Right lobe of liver (tissue), 6 donors: ENCODE data around the gene ZNF438. TPM values are rescaled to one million over a fixed set of nuclear protein-coding genes. Genes with fewer than 3 reads are reported as not detected.

Experiments
- ATAC-seq, 4 donors: fragments of 200-7000 bp; cut with Tn5 transposase; one replicate each; pipeline ENCODE4 v1.9.1; 2020; ENCODE audit warnings: mild to moderate bottlenecking in 4 of 4, moderate library complexity in 4 of 4
- DNase-seq, 3 donors: peaks; one replicate each; pipeline ENCODE4 v3.0.0-alpha.2; 2020
- H3K27ac ChIP-seq, 3 donors: fragments of 200-600 bp; one replicate each; pipeline ENCODE4 v1.8.0; 2022
- H3K27me3 ChIP-seq, 2 donors: fragments of 200-600 bp; one replicate each; pipeline ENCODE4 v1.8.0; 2022
- H3K36me3 ChIP-seq, 4 donors: fragments of 200-600 bp; sonication (generic) in 1 of 4; one replicate each; pipeline versions ENCODE4 v1.5.1 to v1.8.0; 2017 to 2022; ENCODE audit warnings: control low read depth in 1 of 4
- H3K4me1 ChIP-seq, 4 donors: fragments of 200-600 bp; sonication (generic) in 1 of 4; one replicate each; pipeline versions ENCODE4 v1.5.1 to v1.8.0; 2017 to 2022; ENCODE audit warnings: control low read depth in 1 of 4
- H3K4me3 ChIP-seq, 3 donors: fragments of 200-600 bp; one replicate each; pipeline ENCODE4 v1.8.0; 2022
- H3K9me3 ChIP-seq, 4 donors: fragments of 200-600 bp; sonication (generic) in 1 of 4; one replicate each; pipeline versions ENCODE4 v1.5.1 to v1.8.0; 2017 to 2022; ENCODE audit warnings: control low read depth in 1 of 4
- POLR2A ChIP-seq: fragments of 450-650 bp; IDR thresholded peaks from one replicate; pipeline ENCODE4 v1.6.1; 2017; ENCODE audit warnings: antibody characterized with exemption, mild to moderate bottlenecking
- WGBS: methylation state at CpG from one replicate; pipeline ENCODE4 v1.1.6; 2018; ENCODE audit warnings: low coverage, low lambda C conversion rate; ENCODE audit not compliant: insufficient coverage; ENCODE audit errors: missing lambda C conversion rate; 5-methylcytosine and 5-hydroxymethylcytosine counted together
- intact Hi-C, 2 donors: fragments of 100-400 bp; cut with DNase I; formaldehyde crosslinking; loops; one replicate each; pipeline versions ENCODE4 v1.11.2 to v1.14.1; 2022
- total RNA-seq, 6 experiments: library from RNA; depleted of rRNA in 2 of 6; stranded (reverse); fragments of >200 nt in 2 of 6; fragmentation: NEBNext Ultra II Directional in 3 of 6; extraction: Animal tissue kit (Norgen Biotek cat#: 25700) in 3 of 6; gene quantifications; one replicate each; pipeline versions ENCODE4 v1.1.0 to v1.2.4, GENCODE V29; 2016 to 2023
- TF ChIP-seq, protein P1 (sequence below), 4 donors: fragments of 200-600 bp in 3 of 4; fragments of 450-650 bp in 1 of 4; IDR thresholded peaks; one replicate each; pipeline versions ENCODE4 v1.5.1 to v1.8.0; 2016 to 2022; ENCODE audit warnings: antibody characterized with exemption in 4 of 4, mild to moderate bottlenecking in 2 of 4
- donor health status: DM: no; HTN: yes; CAD: no.
- donor health status: DM: no; HTN: no; CAD: no.
- donor health status: DM: no; HTN: no; CAD: no.
- donor health status: DM: no; HTN: yes; CAD: no.
- donor health status: DM: no; HTN: yes; CAD: no.

ZNF438 gene
- total RNA-seq, 6 experiments from 2014 or later, result 2.5 to 5.2 (median 3.3) TPM

DNA sequence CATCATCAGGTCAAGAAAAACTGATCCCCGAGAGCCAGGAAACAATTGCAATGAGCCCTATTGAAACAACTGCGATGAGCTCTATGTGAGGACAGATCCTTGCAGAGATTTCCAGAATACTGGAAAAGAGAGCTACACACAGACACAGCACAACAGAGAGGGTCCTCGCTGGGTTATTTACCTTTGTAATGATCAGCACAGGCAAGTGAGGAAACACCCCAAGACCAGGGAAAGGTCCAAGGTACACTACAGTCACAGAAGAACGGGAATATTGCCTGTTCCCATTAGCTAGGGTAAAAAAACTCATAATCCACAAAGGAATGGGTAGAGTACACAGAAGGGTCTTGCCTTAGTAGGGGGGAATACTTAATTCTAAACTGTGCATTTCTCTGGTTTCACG, 152.7 kb downstream of the ZNF438 start:
- no peak for ATAC-seq
- no peaks in the 10 kb centered on the region for H3K27me3 ChIP-seq
- no peaks in the 10 kb centered on the region for H3K4me1 ChIP-seq
- WGBS, result 86% methylated on average over 5 of the region's 5 CpGs
- no peak for TF ChIP-seq POLR2A
- TF ChIP-seq, protein P1, sequence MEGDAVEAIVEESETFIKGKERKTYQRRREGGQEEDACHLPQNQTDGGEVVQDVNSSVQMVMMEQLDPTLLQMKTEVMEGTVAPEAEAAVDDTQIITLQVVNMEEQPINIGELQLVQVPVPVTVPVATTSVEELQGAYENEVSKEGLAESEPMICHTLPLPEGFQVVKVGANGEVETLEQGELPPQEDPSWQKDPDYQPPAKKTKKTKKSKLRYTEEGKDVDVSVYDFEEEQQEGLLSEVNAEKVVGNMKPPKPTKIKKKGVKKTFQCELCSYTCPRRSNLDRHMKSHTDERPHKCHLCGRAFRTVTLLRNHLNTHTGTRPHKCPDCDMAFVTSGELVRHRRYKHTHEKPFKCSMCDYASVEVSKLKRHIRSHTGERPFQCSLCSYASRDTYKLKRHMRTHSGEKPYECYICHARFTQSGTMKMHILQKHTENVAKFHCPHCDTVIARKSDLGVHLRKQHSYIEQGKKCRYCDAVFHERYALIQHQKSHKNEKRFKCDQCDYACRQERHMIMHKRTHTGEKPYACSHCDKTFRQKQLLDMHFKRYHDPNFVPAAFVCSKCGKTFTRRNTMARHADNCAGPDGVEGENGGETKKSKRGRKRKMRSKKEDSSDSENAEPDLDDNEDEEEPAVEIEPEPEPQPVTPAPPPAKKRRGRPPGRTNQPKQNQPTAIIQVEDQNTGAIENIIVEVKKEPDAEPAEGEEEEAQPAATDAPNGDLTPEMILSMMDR (IDR thresholded peaks at IDR 0.05), result no peak
- H3K27ac ChIP-seq, result no peak overlapping the region
- no peaks in the 10 kb centered on the region for H3K36me3 ChIP-seq
- no peaks in the 10 kb centered on the region for H3K9me3 ChIP-seq
- intact Hi-C loops, result no loop called here
- DNase-seq, result no peak
- no peak overlapping the region for H3K4me3 ChIP-seq

DNA sequence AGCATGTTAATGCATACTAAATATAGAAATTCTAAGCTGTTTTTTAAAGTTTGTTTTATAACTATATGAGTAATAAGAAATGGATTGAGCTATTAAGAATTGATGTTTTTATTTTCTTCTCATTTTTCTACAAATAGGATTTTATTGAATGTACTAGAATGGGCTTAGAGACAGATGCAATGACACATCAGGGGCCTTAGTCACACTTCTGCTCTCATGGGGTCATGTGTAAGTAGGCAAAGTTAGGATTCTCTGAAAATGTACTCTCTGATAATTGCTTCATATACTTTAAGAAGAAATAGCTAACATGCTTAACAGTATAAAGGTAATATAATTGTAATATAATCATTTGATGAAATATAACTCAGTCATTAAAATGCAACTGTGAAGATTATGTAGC, 154.6 kb downstream of the ZNF438 start:
- TF ChIP-seq, protein P1 (IDR thresholded peaks at IDR 0.05), result no peak
- no peak for TF ChIP-seq POLR2A
- Histone ChIP-seq H3K27ac (no peak overlapping the region), H3K36me3 (no peaks in the 10 kb centered on the region), H3K27me3 (no peaks in the 10 kb centered on the region), H3K4me1 (no peaks in the 10 kb centered on the region), H3K4me3 (no peak overlapping the region), H3K9me3 (no peaks in the 10 kb centered on the region)
- DNase-seq (no peak), ATAC-seq (no peak)
- intact Hi-C loops, result no loop called here

DNA sequence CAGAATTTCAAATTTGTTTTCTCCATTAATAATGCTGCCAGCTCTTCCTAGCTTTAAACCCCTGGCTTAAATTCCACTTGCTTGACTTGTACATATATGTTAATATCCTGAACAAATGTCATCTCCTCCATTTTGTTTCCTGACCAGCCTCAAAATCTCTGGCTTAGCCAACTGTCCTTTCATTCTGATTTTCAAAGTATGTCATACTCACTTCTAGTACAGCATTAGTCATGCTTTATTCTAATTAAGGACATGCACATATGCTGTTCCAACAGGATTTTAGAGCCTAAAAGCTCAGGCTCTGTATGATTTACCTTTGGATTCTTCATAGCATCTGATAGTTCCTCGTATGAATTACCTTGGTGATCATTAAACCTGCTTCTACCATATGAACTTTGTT, 158.3 kb downstream of the ZNF438 start:
- no peak overlapping the region for H3K4me3 ChIP-seq
- DNase-seq, result no peak
- H3K36me3 ChIP-seq, result no peaks in the 10 kb centered on the region
- H3K9me3 ChIP-seq, result no peaks in the 10 kb centered on the region
- no peaks in the 10 kb centered on the region for H3K4me1 ChIP-seq
- intact Hi-C loops, result no loop called here
- no peak for ATAC-seq
- no peaks in the 10 kb centered on the region for H3K27me3 ChIP-seq
- 100% methylated on average over 1 of the region's 1 CpG for WGBS
- no peak overlapping the region for H3K27ac ChIP-seq
- TF ChIP-seq, protein P1 (IDR thresholded peaks at IDR 0.05), result no peak
- TF ChIP-seq POLR2A, result no peak

DNA sequence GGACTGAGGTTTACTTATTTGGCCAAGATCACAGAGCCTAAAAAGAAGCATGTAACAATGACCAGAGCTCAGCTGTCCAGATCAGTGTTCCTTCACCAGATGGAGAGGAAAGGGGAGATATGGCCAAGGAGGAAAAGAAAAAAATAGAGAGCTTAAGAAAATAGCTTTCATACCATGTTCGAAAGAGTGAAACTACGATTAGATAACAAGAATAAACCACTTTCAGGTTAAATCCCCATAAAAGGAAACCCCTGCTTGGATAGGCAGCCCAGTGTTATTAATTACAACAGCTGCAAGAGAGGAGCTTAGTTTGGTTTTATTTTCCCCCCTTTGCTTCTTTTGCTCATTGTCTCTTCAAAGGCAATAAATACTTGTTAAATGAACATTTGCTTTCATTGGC, 160.8 kb downstream of the ZNF438 start:
- no peak overlapping the region for H3K27ac ChIP-seq
- H3K27me3 ChIP-seq, result no peaks in the 10 kb centered on the region
- H3K4me3 ChIP-seq, result no peak overlapping the region
- no peaks in the 10 kb centered on the region for H3K4me1 ChIP-seq
- DNase-seq (no peak), ATAC-seq (no peak)
- 84% methylated on average over 2 of the region's 2 CpGs for WGBS
- TF ChIP-seq, protein P1 (IDR thresholded peaks at IDR 0.05), result no peak
- TF ChIP-seq POLR2A, result no peak
- H3K9me3 ChIP-seq, result no peaks in the 10 kb centered on the region
- intact Hi-C loops, result no loop called here
- no peaks in the 10 kb centered on the region for H3K36me3 ChIP-seq

DNA sequence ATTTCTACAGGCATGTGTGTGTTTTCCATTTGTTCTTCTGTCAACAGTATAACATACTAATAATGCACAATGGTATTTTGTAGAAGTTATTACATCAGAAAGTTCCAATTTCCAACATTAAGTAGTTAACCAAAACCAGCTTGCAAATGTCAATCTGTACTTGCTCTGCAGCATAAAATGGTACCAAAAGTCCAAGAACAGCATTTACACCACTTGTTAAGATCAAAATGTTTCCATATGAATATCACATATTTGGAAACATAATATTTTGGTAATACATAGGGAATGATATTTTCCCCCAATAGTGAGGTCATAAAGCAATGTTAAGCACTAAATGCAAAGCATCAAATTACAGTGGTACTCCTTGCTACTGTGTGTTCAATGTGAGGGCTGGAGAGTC, 162.1 kb downstream of the ZNF438 start:
- H3K4me1 ChIP-seq, result no peaks in the 10 kb centered on the region
- ATAC-seq, result no peak
- H3K4me3 ChIP-seq, result no peak overlapping the region
- H3K27me3 ChIP-seq, result no peaks in the 10 kb centered on the region
- H3K36me3 ChIP-seq, result no peaks in the 10 kb centered on the region
- no peaks in the 10 kb centered on the region for H3K9me3 ChIP-seq
- intact Hi-C loops, result no loop called here
- no peak overlapping the region for H3K27ac ChIP-seq
- TF ChIP-seq, protein P1 (IDR thresholded peaks at IDR 0.05), result no peak
- no peak for TF ChIP-seq POLR2A
- no peak for DNase-seq
